ENCODE data around the gene TXNRD2.
"Not testable (repeated sequence)": the region's sequence is repeated elsewhere in the genome, so short reads cannot be mapped to it uniquely, and the experiment has no call there.

Gene TXNRD2

GRCh38 chr22:19948057-19948760 is 6.6 kb upstream of the TXNRD2 start:
- no peak for DNase-seq (ENCODE audit: low read depth)

GRCh38 chr22:19943082-19944026 is 1.7 kb upstream of the TXNRD2 start:
- DNase-seq (ENCODE audit: low read depth): no peak

- DNase-seq (ENCODE audit: low read depth): no peak
Observed at GRCh38 chr22:19942157-19943081, 801 bp upstream of the TXNRD2 start.

- no peak for DNase-seq (ENCODE audit: low read depth)
Observed at GRCh38 chr22:19940536-19941364, 868 bp downstream of the TXNRD2 start.

- DNase-seq (ENCODE audit: low read depth): no peak
Observed at GRCh38 chr22:19937616-19938473, 3.8 kb downstream of the TXNRD2 start.

- DNase-seq (ENCODE audit: low read depth): no peak
Observed at GRCh38 chr22:19936513-19936912, 5.1 kb downstream of the TXNRD2 start.

GRCh38 chr22:19935123-19935718 is 6.4 kb downstream of the TXNRD2 start:
- not testable (repeated sequence) for DNase-seq (ENCODE audit: low read depth)

GRCh38 chr22:19933341-19934241 is 8.0 kb downstream of the TXNRD2 start:
- no peak for DNase-seq (ENCODE audit: low read depth)

- DNase-seq (ENCODE audit: low read depth): no peak
Observed at GRCh38 chr22:19932367-19933206, 9.0 kb downstream of the TXNRD2 start.

GRCh38 chr22:19931514-19931913 is 10.1 kb downstream of the TXNRD2 start:
- no peak for DNase-seq (ENCODE audit: low read depth)

GRCh38 chr22:19930551-19931486 is 10.8 kb downstream of the TXNRD2 start:
- no peak for DNase-seq (ENCODE audit: low read depth)

GRCh38 chr22:19929586-19930550 is 11.8 kb downstream of the TXNRD2 start:
- DNase-seq (ENCODE audit: low read depth): no peak

- DNase-seq (ENCODE audit: low read depth): no peak
Observed at GRCh38 chr22:19928207-19928606, 13.4 kb downstream of the TXNRD2 start.

- no peak for DNase-seq (ENCODE audit: low read depth)
Observed at GRCh38 chr22:19927696-19928095, 13.9 kb downstream of the TXNRD2 start.

- not testable (repeated sequence) for DNase-seq (ENCODE audit: low read depth)
Observed at GRCh38 chr22:19926028-19926427, 15.6 kb downstream of the TXNRD2 start.
